GM23338 (cell line): Measurements from ENCODE around the gene TOM1L2. TPM values are rescaled to one million over a fixed set of nuclear protein-coding genes. Genes with fewer than 3 reads are reported as not detected.
A peak's percentile ranks its signal among the peaks of the same experiment; 100 is the strongest.

Experiments used
- ATAC-seq: fragments of 200-7000 bp; cut with Tn5 transposase; 3 replicates; pipeline ENCODE4 v1.9.1; 2020
- DNase-seq: peaks from one replicate; pipeline ENCODE4 v3.0.0-alpha.2; 2015; ENCODE audit warnings: low spot score
- H2AFZ ChIP-seq: fragments of 200-600 bp; sonication (generic); 2 replicates; pipeline ENCODE4 v1.8.0; 2016; ENCODE audit warnings: antibody characterized with exemption, mild to moderate bottlenecking, moderate library complexity
- H3F3A ChIP-seq: fragments of 200-600 bp; sonication (generic); replicated peaks from 2 replicates; pipeline ENCODE4 v1.8.0; 2017; ENCODE audit warnings: antibody characterized with exemption, mixed run types, low read depth
- H3K27ac ChIP-seq: fragments of 200-600 bp; sonication (generic); 2 replicates; pipeline ENCODE4 v1.6.1; 2016; ENCODE audit warnings: low read depth
- H3K27me3 ChIP-seq: fragments of 200-600 bp; sonication (generic); 2 replicates; pipeline ENCODE4 v1.8.0; 2016; ENCODE audit warnings: mild to moderate bottlenecking, mixed run types, moderate library complexity; ENCODE audit not compliant: insufficient read depth
- H3K36me3 ChIP-seq: fragments of 200-600 bp; sonication (generic); 2 replicates; pipeline ENCODE4 v1.8.0; 2016; ENCODE audit warnings: mild to moderate bottlenecking; ENCODE audit not compliant: insufficient read depth
- H3K4me1 ChIP-seq: fragments of 200-600 bp; sonication (generic); 2 replicates; pipeline ENCODE4 v1.8.0; 2016; ENCODE audit warnings: mild to moderate bottlenecking, moderate library complexity; ENCODE audit not compliant: insufficient read depth
- H3K4me2 ChIP-seq: fragments of 200-600 bp; sonication (generic); 2 replicates; pipeline ENCODE4 v1.7.1; 2017; ENCODE audit warnings: mixed run types
- H3K4me3 ChIP-seq: fragments of 200-600 bp; sonication (generic); 2 replicates; pipeline ENCODE4 v1.6.1; 2016; ENCODE audit warnings: mixed run types
- H3K79me2 ChIP-seq: fragments of 200-600 bp; sonication (generic); replicated peaks from 2 replicates; pipeline ENCODE4 v1.8.0; 2017; ENCODE audit warnings: mild to moderate bottlenecking; ENCODE audit not compliant: insufficient read depth
- H3K9me2 ChIP-seq: fragments of 200-600 bp; sonication (generic); 2 replicates; pipeline ENCODE4 v1.8.0; 2017; ENCODE audit not compliant: insufficient read depth
- H4K20me1 ChIP-seq: fragments of 200-600 bp; sonication (generic); replicated peaks from 2 replicates; pipeline ENCODE4 v1.8.0; 2017; ENCODE audit warnings: mild to moderate bottlenecking; ENCODE audit not compliant: insufficient read depth
- H3K27ac Mint-ChIP-seq: 2 replicates; pipeline ENCODE4 v1.8.0; 2020; ENCODE audit warnings: inconsistent platforms, mild to moderate bottlenecking, moderate library complexity, mixed read lengths
- H3K27me3 Mint-ChIP-seq: 3 replicates; pipeline ENCODE4 v1.8.0; 2022; ENCODE audit warnings: low read depth, mild to moderate bottlenecking, moderate library complexity, mixed read lengths, inconsistent platforms; ENCODE audit not compliant: insufficient read depth, poor library complexity
- H3K36me3 Mint-ChIP-seq: 3 replicates; pipeline ENCODE4 v1.8.0; 2021; ENCODE audit warnings: low read depth, mild to moderate bottlenecking, inconsistent platforms, moderate library complexity, mixed read lengths
- H3K4me1 Mint-ChIP-seq: 3 replicates; pipeline ENCODE4 v1.8.0; 2020; ENCODE audit warnings: mild to moderate bottlenecking, inconsistent platforms, mixed read lengths
- H3K4me3 Mint-ChIP-seq: 3 replicates; pipeline ENCODE4 v1.8.0; 2021; ENCODE audit warnings: moderate library complexity, mild to moderate bottlenecking, inconsistent platforms, mixed read lengths
- H3K9me3 Mint-ChIP-seq: 3 replicates; pipeline ENCODE4 v1.8.0; 2020; ENCODE audit warnings: moderate library complexity, mild to moderate bottlenecking, inconsistent platforms, mixed read lengths
- CREB1 ChIP-seq: fragments of 250-450 bp; sonication (Bioruptor Pico); IDR thresholded peaks from 2 replicates; pipeline ENCODE4 v1.5.0; 2020; ENCODE audit warnings: low read depth, mild to moderate bottlenecking, moderate library complexity
- CTCF ChIP-seq, 2 experiments: fragments of 200-600 bp in 1 of 2; sonication (generic) in 1 of 2; conservative IDR thresholded peaks; 2 replicates each; pipeline versions ENCODE4 v1.5.1 to v1.6.1; 2016 to 2017; ENCODE audit warnings: antibody characterized with exemption in 2 of 2, low read depth in 2 of 2, mild to moderate bottlenecking in 2 of 2, moderate library complexity in 1 of 2
- ETS1 ChIP-seq: IDR thresholded peaks from 2 replicates; pipeline ENCODE4 v1.6.1; 2016; ENCODE audit warnings: antibody characterized with exemption
- EZH2 ChIP-seq: fragments of 200-600 bp; sonication (generic); IDR thresholded peaks from one replicate; pipeline ENCODE4 v1.8.0; 2017; ENCODE audit warnings: antibody characterized with exemption, mild to moderate bottlenecking, low read depth; ENCODE audit not compliant: unreplicated experiment
- EZH2phosphoT487 ChIP-seq: fragments of 200-600 bp; sonication (generic); IDR thresholded peaks from one replicate; pipeline ENCODE4 v1.8.1; 2018; ENCODE audit warnings: antibody characterized with exemption; ENCODE audit not compliant: unreplicated experiment
- JUNB ChIP-seq: IDR thresholded peaks from one replicate; pipeline ENCODE4 v1.6.1; 2016; ENCODE audit warnings: antibody characterized with exemption; ENCODE audit not compliant: unreplicated experiment
- NANOG ChIP-seq: IDR thresholded peaks from 2 replicates; pipeline ENCODE4 v1.6.1; 2016; ENCODE audit warnings: antibody characterized with exemption, borderline replicate concordance
- POLR2AphosphoS5 ChIP-seq: IDR thresholded peaks from 2 replicates; pipeline ENCODE4 v1.6.1; 2016; ENCODE audit warnings: antibody characterized with exemption, low read depth
- ZNF114 ChIP-seq: fragments of 250-450 bp; sonication (Bioruptor Pico); IDR thresholded peaks from 2 replicates; pipeline ENCODE4 v1.5.0; 2020; ENCODE audit warnings: mild to moderate bottlenecking, moderate library complexity
- ZNF331 ChIP-seq: fragments of 250-450 bp; sonication (Bioruptor Pico); IDR thresholded peaks from 2 replicates; pipeline ENCODE4 v1.5.0; 2020; ENCODE audit warnings: low read depth, mild to moderate bottlenecking, moderate library complexity
- polyA plus RNA-seq: library from polyadenylated mRNA; unstranded; fragments of >200 nt; fragmentation: Nextera tagmentation; extraction: Ambion mirVana; gene quantifications from 2 replicates; pipeline ENCODE4 v1.2.1, GENCODE V29; 2016
- total RNA-seq: library from RNA; depleted of rRNA; stranded (reverse); fragments of >200 nt; shearing (Covaris generic); gene quantifications from 2 replicates; pipeline ENCODE4 v1.2.3, GENCODE V29; 2014
- TF ChIP-seq, protein P1 (sequence below): IDR thresholded peaks from one replicate; pipeline ENCODE4 v1.6.1; 2018; ENCODE audit warnings: antibody characterized with exemption; ENCODE audit not compliant: unreplicated experiment

Gene TOM1L2
- total and polyA plus RNA-seq, 2 experiments from 2014 or later: 3.3 TPM

- peak; percentile 56 to 60 for TF ChIP-seq CTCF (conservative IDR thresholded peaks at IDR 0.05; ENCODE audit: low read depth in 2 of 2)
Observed at GRCh38 chr17:17950806-17951205, 21.4 kb downstream of the TOM1L2 start (continued).

DNA sequence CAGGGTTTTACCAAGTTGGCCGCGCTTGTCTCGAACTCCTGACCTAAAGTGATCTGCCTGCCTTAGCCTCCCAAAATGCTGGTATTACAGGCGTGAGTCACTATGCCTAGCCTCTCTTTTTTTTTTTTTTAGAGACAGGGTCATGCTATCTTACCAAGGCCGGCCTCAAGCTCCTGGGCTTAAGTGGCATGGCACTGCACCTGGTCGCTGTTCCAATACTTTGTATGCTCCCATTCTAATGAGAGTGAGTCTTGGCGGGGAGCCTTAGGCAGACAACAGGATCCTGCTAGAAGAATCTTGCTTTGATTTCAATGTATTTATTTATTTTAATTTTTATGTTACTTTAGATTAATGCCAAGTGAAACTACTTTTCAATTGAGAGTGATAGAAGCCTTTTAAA is 21.9 kb downstream of the TOM1L2 start:
- Histone ChIP-seq H3K4me1 (peaks cover 11% of the 10 kb centered on the region; the same call in 1 of the 2 replicates), H2AFZ (no peak overlapping the region), H3K4me3 (no peak overlapping the region), H3K36me3 (no peaks in the 10 kb centered on the region), H3F3A (no peaks in the 10 kb centered on the region), H3K4me2 (no peak overlapping the region), H3K27ac (no peak overlapping the region), H4K20me1 (no peaks in the 10 kb centered on the region), H3K27me3 (no peaks in the 10 kb centered on the region), H3K9me2 (no peaks in the 10 kb centered on the region), H3K79me2 (no peaks in the 10 kb centered on the region)
- no peak for DNase-seq
- no peak for ATAC-seq
- H3K27ac Mint-ChIP-seq: no peak overlapping the region; the same call in 1 of the 2 replicates
- no peak overlapping the region for H3K4me3 Mint-ChIP-seq
- peaks cover 15% of the 10 kb centered on the region for H3K4me1 Mint-ChIP-seq
- H3K27me3 Mint-ChIP-seq: peaks cover 4% of the 10 kb centered on the region
- no peaks in the 10 kb centered on the region for H3K36me3 Mint-ChIP-seq
- no peak for TF ChIP-seq JUNB
- no peak for TF ChIP-seq CREB1 (CRISPR knock-in tag)
- no peak for TF ChIP-seq NANOG
- no peak for TF ChIP-seq EZH2
- TF ChIP-seq ETS1: no peak
- TF ChIP-seq, protein P1, sequence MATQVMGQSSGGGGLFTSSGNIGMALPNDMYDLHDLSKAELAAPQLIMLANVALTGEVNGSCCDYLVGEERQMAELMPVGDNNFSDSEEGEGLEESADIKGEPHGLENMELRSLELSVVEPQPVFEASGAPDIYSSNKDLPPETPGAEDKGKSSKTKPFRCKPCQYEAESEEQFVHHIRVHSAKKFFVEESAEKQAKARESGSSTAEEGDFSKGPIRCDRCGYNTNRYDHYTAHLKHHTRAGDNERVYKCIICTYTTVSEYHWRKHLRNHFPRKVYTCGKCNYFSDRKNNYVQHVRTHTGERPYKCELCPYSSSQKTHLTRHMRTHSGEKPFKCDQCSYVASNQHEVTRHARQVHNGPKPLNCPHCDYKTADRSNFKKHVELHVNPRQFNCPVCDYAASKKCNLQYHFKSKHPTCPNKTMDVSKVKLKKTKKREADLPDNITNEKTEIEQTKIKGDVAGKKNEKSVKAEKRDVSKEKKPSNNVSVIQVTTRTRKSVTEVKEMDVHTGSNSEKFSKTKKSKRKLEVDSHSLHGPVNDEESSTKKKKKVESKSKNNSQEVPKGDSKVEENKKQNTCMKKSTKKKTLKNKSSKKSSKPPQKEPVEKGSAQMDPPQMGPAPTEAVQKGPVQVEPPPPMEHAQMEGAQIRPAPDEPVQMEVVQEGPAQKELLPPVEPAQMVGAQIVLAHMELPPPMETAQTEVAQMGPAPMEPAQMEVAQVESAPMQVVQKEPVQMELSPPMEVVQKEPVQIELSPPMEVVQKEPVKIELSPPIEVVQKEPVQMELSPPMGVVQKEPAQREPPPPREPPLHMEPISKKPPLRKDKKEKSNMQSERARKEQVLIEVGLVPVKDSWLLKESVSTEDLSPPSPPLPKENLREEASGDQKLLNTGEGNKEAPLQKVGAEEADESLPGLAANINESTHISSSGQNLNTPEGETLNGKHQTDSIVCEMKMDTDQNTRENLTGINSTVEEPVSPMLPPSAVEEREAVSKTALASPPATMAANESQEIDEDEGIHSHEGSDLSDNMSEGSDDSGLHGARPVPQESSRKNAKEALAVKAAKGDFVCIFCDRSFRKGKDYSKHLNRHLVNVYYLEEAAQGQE: no peak
- TF ChIP-seq EZH2phosphoT487: no peak
- no peak for TF ChIP-seq POLR2AphosphoS5
- no peak for TF ChIP-seq ZNF331 (CRISPR knock-in tag)
- no peak for TF ChIP-seq ZNF114 (CRISPR knock-in tag)
- no peaks in the 10 kb centered on the region for H3K9me3 Mint-ChIP-seq
